ENCODE data around the gene CCDC66. TPM values are rescaled to one million over a fixed set of nuclear protein-coding genes. Genes with fewer than 3 reads are reported as not detected.

CCDC66 gene
- total RNA-seq, 1 donor from 2014 or later = 12.4 TPM

GRCh38 chr3:56616478-56617006 is 59.6 kb downstream of the CCDC66 start:
- intact Hi-C loops (cut with micrococcal nuclease) = no loop called here
- DNase-seq = no peak

DNA sequence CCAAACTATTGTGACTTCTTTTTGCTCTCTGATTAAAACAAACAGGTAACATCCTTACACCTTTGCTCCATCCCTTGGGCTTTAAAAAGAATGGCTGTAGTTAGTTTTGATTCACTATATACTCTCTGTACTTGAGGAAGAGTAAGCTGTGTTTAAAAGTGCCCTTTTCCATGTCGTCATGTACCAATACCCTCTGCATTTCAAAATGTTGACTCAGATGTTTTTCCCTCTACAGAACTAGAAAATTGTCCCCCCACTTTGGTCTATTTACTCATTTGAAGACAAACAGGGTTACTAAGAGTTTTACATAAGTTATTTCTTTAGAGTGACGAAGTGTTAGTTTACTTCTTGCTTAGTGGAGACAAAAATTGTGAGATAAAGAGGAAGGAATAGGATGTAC is 63.4 kb downstream of the CCDC66 start:
- DNase-seq (no peak), ATAC-seq (no peak)
- intact Hi-C loops (cut with micrococcal nuclease) = no loop called here

More at GRCh38 chr3:56616478-56617006, 59.6 kb downstream of the CCDC66 start:
- ATAC-seq = no peak

DNA sequence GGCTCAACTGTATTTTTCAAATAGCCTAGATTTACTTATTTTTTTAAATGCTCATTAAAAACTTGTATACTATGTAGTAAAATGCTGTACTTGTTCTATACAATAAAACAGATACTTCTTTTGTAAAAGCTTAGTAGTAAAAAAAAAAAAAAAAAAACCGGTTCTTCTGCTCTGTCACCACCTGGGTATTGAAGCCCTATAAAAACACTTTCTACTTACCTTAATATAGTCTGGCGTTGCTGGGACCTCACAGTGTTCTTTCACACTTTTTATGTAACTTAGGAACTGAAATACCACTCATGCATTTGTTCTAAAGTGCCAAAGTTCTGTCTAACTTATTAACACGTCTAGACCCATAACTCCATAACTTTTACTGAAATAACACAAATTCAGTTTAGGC is 64.7 kb downstream of the CCDC66 start:
- DNase-seq = no peak
- no peak for ATAC-seq
- intact Hi-C loops (cut with micrococcal nuclease) = no loop called here

DNA sequence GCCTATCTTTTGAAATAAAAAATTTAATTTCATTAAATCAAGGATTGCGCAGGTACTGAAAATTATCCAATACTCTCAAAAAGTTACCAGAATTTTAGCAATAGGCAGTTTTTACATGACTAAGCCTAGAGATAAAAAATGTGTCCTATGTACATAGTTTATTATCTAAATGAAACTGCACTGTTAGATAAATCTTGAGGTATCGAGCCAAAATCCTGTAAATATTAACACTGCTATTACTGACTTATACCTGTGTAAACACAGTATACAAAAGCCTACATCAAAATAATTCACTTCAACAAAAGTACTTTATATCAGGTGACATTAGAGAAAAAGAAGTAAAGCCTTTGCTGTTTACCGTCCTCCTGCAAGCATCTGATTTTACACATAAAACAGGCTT is 65.4 kb downstream of the CCDC66 start:
- intact Hi-C loops (cut with micrococcal nuclease) = no loop called here
- DNase-seq (no peak), ATAC-seq (no peak)

DNA sequence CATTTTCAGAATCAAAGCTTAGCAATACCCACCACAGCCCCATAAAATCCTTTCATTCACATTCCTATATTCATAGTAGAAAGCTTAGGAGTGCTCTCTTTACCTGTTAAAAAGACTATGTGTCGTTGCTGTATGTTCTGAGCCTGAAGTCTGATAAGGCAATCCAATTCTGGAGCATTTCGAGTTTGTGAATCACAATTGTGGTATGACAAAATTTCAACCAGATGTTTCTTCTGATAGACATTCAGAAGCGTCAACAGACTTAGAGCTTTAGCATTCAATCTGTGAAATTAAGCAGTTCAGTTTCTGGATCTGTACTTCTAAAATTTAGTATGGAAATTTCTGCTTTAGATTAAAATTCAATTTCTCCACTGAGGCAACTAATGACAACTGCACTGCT is 67.8 kb downstream of the CCDC66 start:
- intact Hi-C loops (cut with micrococcal nuclease) = no loop called here
- DNase-seq (no peak), ATAC-seq (no peak)

- intact Hi-C loops (cut with micrococcal nuclease) = no loop called here
- DNase-seq = no peak
- ATAC-seq = no peak
These were observed 72.1 kb downstream of the CCDC66 start for GRCh38 chr3:56629047-56629446.

- no peak for ATAC-seq
- intact Hi-C loops (cut with micrococcal nuclease) = no loop called here
These were observed 72.5 kb downstream of the CCDC66 start for GRCh38 chr3:56629451-56629850.

DNA sequence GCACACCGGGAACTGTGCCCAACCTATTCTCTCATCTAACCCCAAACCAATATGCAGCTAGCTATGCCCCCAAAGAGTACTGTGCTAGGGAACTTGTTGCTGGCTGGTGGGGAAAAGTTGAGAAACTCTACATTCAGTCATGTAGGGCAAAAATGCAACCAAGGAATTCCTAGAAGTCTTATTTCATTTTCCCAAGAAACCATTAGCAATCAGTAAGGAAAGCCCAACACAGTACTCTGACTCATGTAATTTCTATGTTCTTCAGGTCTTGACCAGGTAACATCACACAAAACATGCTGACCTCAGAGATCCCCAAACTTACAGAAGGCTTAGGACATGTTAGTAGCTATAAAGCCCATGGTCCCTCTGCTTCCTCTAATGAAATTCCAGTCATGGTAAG is 74.0 kb downstream of the CCDC66 start:
- ATAC-seq (no peak), DNase-seq (no peak)
- intact Hi-C loops (cut with micrococcal nuclease) = no loop called here

More at GRCh38 chr3:56629451-56629850, 72.5 kb downstream of the CCDC66 start:
- DNase-seq = no peak

DNA sequence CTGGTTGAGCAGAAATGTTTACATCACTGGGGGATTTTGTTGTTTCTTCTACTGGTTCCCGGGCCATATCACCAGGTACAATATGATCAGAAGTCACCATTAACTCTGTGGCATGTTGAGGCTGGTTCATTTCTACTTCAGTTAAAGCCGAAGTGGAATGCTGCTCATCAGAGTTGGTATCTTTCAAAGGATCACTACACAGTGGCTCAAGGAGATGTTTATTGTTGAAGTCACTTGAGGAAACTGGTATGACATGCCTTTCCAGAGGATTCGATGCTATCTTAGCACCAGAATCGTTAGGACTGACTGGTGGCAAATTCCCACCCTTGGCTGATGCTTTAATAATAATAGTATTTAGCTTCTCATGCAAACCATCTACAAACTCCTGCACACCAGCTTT is 76.2 kb downstream of the CCDC66 start:
- peak; percentile 12 for ATAC-seq
- intact Hi-C loops (cut with micrococcal nuclease) = no loop called here
- no peak for DNase-seq

DNA sequence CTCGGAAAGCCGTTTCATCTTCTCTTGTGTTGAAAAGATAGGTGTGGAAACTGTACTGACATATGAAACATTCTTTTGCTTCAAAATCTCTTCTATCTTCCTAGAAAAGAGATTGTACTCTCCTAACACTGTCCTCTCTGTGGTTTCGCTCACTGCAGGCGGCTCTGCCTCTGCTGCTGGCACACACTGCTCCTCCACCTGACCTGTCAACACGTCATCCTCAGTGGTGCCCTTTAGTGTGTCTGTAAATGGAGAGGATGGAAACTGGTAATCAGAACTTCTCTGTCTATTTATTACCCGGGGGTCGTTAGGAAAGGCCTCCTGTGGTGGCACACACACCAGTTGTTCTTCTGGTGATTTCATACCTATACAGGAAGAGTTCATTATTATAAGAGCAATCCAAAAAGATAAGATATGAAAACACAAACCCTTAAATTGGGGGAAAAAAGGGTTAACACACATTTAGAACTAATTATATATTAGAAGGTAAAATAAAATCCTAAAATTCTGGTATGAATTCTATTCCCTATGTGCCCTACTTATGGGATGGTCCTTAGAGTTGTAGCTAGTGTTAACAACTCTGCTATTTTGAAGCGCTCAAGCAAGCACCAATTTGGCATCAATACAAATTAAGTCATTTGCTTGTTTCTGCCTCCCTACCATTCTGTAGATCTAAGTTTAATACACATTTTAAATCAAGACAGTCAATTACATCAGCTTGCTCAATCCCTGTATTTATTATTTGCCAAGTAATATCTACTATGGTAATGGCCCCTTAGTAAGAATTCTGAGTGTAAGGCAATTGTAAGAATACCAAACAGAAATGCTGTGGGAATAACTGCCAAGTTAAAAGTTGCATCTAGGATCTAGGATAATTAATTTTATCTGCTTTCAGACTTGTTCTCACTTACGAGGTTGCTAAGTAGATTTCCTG is 76.9 kb downstream of the CCDC66 start:
- ATAC-seq (peak; percentile 97), DNase-seq (peak; percentile 65)

DNA sequence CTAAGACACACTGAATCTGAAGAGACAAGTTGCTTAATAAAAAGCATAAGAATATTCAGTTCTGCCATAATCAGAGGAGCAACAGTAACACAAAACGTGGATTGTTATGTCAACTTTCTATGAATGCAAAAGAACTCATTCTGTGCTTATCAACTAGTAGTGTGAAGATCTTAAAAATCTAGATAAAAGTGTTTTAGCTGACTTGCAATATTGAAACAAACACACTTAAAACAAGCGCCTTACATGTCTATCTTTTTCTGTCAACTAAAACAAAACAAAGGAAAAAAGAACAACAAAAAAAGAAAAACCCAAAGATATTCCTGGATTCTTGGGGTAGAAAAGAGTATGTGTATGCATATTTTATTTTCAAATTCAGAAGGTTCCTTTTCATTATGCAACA is 88.4 kb downstream of the CCDC66 start:
- DNase-seq (no peak), ATAC-seq (no peak)
- intact Hi-C loops (cut with micrococcal nuclease) = no loop called here

More for the DNA sequence above, 76.9 kb downstream of the CCDC66 start:
- intact Hi-C loops (cut with micrococcal nuclease) = no loop called here

- intact Hi-C loops (cut with micrococcal nuclease) = no loop called here
- DNase-seq (no peak), ATAC-seq (peak; percentile 40)
These were observed 97.5 kb downstream of the CCDC66 start for GRCh38 chr3:56654460-56654859.

DNA sequence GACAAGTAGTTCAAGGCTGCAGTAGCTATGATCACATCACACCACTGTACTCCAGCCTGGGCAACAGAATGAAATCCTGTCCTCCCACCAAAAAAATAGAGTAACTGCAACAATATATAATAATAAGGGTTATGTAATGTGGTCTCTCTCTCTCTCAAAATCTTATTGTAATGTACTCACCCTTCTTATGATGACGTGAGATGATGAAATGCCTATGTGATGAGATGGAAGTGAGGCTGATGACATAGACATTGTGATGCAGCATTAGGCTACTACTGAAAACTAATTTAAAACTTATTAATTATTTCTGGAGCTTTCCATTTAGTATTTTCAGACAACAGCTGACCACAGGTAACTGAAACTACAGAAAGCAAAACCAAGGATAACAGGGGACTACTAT is 98.7 kb downstream of the CCDC66 start:
- intact Hi-C loops (cut with micrococcal nuclease) = no loop called here
- no peak for ATAC-seq
- no peak for DNase-seq

GRCh38 chr3:56664823-56665222 is 107.8 kb downstream of the CCDC66 start:
- ATAC-seq (no peak), DNase-seq (no peak)
- intact Hi-C loops (cut with micrococcal nuclease) = no loop called here

DNA sequence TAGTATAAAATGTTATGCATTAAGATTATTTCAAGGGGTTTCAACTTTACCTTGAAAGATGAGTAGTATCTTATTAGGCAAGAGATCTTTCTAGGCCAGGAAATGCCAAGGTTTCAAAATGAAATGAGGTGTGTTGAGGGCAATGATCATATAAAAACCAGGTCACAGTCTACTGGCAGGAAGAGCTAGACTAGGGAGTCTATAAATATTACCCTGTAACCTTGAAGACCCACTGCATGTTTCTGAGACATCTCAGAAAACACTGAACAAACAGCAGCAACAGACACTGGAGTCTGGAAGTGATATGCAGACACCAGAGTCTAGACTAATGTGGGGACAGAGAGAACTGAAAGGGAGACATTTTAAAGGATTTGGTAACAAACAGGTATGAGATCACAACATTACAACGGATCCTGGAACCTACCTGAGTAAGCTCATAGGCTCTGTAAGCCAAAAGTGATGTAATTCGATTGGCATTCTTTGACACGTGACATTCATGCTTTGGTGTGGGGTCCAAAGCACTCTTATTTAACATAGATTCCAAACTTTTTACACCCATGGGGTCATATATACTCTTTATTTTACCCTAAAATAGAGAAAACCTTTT is 111.1 kb downstream of the CCDC66 start:
- ATAC-seq = no peak
- no peak for DNase-seq
- intact Hi-C loops (cut with micrococcal nuclease) = no loop called here

Other genes with a start within 250 kb of the CCDC66 start
- gene ERC2, start 88.7 kb upstream of the CCDC66 start, total RNA-seq = 0.94 TPM
- gene TASOR, start 126.1 kb downstream of the CCDC66 start, total RNA-seq = 23.2 TPM
- 17.6 TPM for gene ARHGEF3, start 244.8 kb downstream of the CCDC66 start, total RNA-seq

Measured in left ventricle myocardium superior (tissue), 1 donor.